Prostate gland (tissue), 2 donors: ENCODE data around the gene COX6B1.

Experiments
- POLR2A ChIP-seq: fragments of 450-650 bp; IDR thresholded peaks from one replicate; pipeline ENCODE4 v1.6.1; 2016; ENCODE audit warnings: antibody characterized with exemption, mild to moderate bottlenecking
- POLR2AphosphoS5 ChIP-seq: sonication (generic); formaldehyde crosslinking; IDR thresholded peaks from one replicate; pipeline ENCODE4 v1.6.1; 2017; ENCODE audit warnings: antibody characterized with exemption
- TF ChIP-seq, protein P1 (sequence below), 4 experiments: fragments of 200-600 bp in 2 of 4; fragments of 450-650 bp in 2 of 4; sonication (generic) in 2 of 4; IDR thresholded peaks; 1 replicate in 3 of 4; 2 replicates in 1 of 4; pipeline ENCODE4 v1.5.1; 2016 to 2019; ENCODE audit warnings: antibody characterized with exemption in 4 of 4, mild to moderate bottlenecking in 2 of 4, moderate library complexity in 2 of 4

DNA sequence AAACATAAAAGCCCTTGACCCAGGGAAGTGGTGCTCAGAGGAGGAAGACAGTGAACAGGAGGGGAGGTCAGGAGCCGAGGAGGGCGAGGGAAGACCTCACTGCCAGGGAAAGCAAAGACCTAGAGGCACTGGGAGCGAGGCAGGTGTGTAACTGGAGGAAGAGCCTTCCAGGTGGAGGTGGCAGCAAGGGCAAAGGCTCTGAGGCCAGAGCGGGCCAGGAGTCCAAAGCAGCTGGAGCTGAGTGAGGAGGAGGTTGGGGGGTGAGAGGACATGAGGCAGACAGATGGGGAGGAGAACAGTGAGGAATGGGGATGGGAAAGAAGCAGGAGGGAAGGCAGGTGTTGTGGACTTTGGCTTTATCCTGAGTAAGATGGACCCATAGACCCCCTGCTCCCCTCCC, 21.9 kb downstream of the COX6B1 start:
- TF ChIP-seq, protein P1, sequence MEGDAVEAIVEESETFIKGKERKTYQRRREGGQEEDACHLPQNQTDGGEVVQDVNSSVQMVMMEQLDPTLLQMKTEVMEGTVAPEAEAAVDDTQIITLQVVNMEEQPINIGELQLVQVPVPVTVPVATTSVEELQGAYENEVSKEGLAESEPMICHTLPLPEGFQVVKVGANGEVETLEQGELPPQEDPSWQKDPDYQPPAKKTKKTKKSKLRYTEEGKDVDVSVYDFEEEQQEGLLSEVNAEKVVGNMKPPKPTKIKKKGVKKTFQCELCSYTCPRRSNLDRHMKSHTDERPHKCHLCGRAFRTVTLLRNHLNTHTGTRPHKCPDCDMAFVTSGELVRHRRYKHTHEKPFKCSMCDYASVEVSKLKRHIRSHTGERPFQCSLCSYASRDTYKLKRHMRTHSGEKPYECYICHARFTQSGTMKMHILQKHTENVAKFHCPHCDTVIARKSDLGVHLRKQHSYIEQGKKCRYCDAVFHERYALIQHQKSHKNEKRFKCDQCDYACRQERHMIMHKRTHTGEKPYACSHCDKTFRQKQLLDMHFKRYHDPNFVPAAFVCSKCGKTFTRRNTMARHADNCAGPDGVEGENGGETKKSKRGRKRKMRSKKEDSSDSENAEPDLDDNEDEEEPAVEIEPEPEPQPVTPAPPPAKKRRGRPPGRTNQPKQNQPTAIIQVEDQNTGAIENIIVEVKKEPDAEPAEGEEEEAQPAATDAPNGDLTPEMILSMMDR (IDR thresholded peaks at IDR 0.05), result no peak
- no peak for TF ChIP-seq POLR2A
- no peak for TF ChIP-seq POLR2AphosphoS5
